Hepatocyte (in vitro differentiated cells): ENCODE data around the gene GFY.

ENCODE experiments used
- CTCF ChIP-seq: fragments of 200-600 bp; sonication (generic); IDR thresholded peaks from 2 replicates; pipeline ENCODE4 v1.5.1; 2016; ENCODE audit warnings: antibody characterized with exemption, mild to moderate bottlenecking; ENCODE audit not compliant: poor library complexity
- EZH2 ChIP-seq: fragments of 200-600 bp; sonication (generic); IDR thresholded peaks from 2 replicates; pipeline ENCODE4 v1.6.1; 2016; ENCODE audit warnings: antibody characterized with exemption, mild to moderate bottlenecking, borderline replicate concordance

- TF ChIP-seq CTCF (no peak), EZH2 (no peak)
Measured at GRCh38 chr19:49458567-49458903, 33.3 kb downstream of the GFY start.
